Measurements from ENCODE around the gene WDR17.

The WDR17 gene

DNA sequence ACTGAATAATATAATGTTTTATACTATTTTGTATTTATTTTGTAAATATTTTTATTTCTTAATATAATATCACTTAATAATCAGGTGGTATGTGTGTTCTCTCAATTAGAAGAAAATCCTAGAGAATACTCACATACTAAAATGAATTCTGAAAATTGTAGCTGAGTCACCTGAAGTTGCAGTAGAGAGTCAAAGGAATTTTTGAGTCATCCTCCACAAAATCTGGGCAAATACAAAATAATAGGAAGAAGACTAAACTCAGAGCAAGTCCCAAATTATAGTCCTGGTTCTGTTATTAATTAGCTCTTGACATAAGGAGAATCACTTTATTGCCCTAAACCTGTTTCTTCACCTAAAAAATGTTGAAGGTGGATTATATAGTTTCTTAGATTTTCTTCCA, 72.0 kb downstream of the WDR17 start:
- Histone ChIP-seq H3K4me3 (ENCODE audit: severe bottlenecking) (no peak overlapping the region), H3K36me3 (ENCODE audit: low read depth) (no peaks in the 10 kb centered on the region), H3K27ac (ENCODE audit: poor library complexity, severe bottlenecking) (no peak overlapping the region), H3K27me3 (ENCODE audit: insufficient read depth, poor library complexity, severe bottlenecking) (no peaks in the 10 kb centered on the region), H3K9me3 (ENCODE audit: severe bottlenecking) (no peaks in the 10 kb centered on the region), H3K4me1 (ENCODE audit: insufficient read depth, poor library complexity, severe bottlenecking) (no peaks in the 10 kb centered on the region)
- TF ChIP-seq, protein P1, sequence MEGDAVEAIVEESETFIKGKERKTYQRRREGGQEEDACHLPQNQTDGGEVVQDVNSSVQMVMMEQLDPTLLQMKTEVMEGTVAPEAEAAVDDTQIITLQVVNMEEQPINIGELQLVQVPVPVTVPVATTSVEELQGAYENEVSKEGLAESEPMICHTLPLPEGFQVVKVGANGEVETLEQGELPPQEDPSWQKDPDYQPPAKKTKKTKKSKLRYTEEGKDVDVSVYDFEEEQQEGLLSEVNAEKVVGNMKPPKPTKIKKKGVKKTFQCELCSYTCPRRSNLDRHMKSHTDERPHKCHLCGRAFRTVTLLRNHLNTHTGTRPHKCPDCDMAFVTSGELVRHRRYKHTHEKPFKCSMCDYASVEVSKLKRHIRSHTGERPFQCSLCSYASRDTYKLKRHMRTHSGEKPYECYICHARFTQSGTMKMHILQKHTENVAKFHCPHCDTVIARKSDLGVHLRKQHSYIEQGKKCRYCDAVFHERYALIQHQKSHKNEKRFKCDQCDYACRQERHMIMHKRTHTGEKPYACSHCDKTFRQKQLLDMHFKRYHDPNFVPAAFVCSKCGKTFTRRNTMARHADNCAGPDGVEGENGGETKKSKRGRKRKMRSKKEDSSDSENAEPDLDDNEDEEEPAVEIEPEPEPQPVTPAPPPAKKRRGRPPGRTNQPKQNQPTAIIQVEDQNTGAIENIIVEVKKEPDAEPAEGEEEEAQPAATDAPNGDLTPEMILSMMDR (IDR thresholded peaks at IDR 0.05; ENCODE audit: poor library complexity, severe bottlenecking), result no peak
- no peak for ATAC-seq (ENCODE audit: low read depth)
- no peak for DNase-seq (ENCODE audit: low spot score)

DNA sequence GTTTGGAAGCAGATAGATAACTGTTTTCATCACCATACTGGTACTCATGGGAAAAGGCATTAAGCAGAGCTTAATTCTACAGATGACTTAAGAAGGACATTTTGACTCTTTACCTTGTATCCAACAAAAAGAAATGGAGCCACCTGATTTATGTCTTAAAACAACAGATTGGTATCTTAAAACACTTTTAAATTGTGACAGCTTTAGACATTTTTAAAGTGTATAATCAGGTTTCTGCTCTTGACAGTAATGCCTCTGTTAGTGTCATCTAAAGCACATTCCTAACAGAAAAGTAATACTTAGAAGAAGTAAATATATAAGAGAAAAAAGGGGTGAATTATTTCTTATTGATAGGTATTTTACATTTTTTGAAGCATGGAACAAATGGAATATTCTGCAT, 73.9 kb downstream of the WDR17 start:
- no peaks in the 10 kb centered on the region for H3K36me3 ChIP-seq (ENCODE audit: low read depth)
- no peaks in the 10 kb centered on the region for H3K4me1 ChIP-seq (ENCODE audit: insufficient read depth, poor library complexity, severe bottlenecking)
- ATAC-seq (ENCODE audit: low read depth) (no peak), DNase-seq (ENCODE audit: low spot score) (no peak)
- H3K9me3 ChIP-seq (ENCODE audit: severe bottlenecking), result no peaks in the 10 kb centered on the region
- H3K27me3 ChIP-seq (ENCODE audit: insufficient read depth, poor library complexity, severe bottlenecking), result no peaks in the 10 kb centered on the region
- TF ChIP-seq, protein P1 (IDR thresholded peaks at IDR 0.05; ENCODE audit: poor library complexity, severe bottlenecking), result no peak
- H3K27ac ChIP-seq (ENCODE audit: poor library complexity, severe bottlenecking), result no peak overlapping the region
- no peak overlapping the region for H3K4me3 ChIP-seq (ENCODE audit: severe bottlenecking)

DNA sequence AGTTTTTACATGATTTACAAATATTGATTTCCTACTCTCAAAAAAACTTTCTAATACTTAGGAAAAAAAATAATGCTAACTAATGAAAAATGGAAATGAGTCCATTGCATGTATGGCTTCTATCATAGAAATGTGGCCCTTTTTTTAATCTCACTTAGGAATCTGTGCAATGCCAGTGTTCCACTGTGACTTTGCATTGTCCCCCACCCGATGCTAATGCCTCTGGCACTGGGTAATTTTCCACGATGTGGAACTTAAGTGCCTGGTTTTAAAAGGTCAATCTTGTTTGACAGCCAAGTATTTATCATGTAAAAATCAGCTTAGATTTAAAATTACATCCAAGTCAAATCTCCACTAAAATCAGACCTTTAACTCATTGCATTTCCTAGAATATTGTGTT, 76.6 kb downstream of the WDR17 start:
- Histone ChIP-seq H3K36me3 (ENCODE audit: low read depth) (no peaks in the 10 kb centered on the region), H3K4me1 (ENCODE audit: insufficient read depth, poor library complexity, severe bottlenecking) (no peaks in the 10 kb centered on the region), H3K4me3 (ENCODE audit: severe bottlenecking) (no peak overlapping the region), H3K27ac (ENCODE audit: poor library complexity, severe bottlenecking) (no peak overlapping the region), H3K27me3 (ENCODE audit: insufficient read depth, poor library complexity, severe bottlenecking) (no peaks in the 10 kb centered on the region), H3K9me3 (ENCODE audit: severe bottlenecking) (no peaks in the 10 kb centered on the region)
- DNase-seq (ENCODE audit: low spot score), result no peak
- no peak for ATAC-seq (ENCODE audit: low read depth)
- TF ChIP-seq, protein P1 (IDR thresholded peaks at IDR 0.05; ENCODE audit: poor library complexity, severe bottlenecking), result no peak

DNA sequence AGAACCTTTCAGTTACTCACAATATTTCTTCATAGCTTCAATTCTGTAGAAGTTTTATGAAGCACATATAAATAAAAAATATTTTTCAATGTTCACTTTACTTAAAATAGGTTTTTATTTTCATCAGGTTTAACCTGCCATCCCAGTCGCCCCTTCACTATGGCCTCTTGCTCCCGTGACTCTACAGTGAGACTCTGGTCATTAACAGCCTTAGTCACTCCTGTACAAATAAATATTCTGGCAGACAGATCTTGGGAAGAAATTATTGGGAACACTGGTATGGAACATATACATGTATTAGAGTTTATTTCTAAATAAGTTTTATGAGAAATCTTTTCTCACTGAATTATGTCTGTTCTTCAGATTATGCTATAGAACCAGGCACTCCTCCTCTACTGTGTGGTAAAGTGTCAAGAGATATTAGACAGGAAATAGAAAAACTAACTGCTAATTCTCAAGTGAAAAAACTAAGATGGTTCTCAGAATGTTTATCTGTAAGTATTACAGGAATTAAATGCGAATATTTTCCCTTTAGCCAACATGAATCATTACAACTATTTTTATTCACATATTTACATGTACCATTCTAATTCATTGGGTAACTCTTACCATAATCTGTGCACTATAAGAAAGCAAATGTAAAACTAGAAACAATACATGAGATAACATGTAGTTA, 84.2 kb downstream of the WDR17 start:
- Histone ChIP-seq H3K4me3 (ENCODE audit: severe bottlenecking) (no peak overlapping the region), H3K27ac (ENCODE audit: poor library complexity, severe bottlenecking) (no peak overlapping the region), H3K36me3 (ENCODE audit: low read depth) (no peaks in the 10 kb centered on the region), H3K9me3 (ENCODE audit: severe bottlenecking) (no peaks in the 10 kb centered on the region), H3K4me1 (ENCODE audit: insufficient read depth, poor library complexity, severe bottlenecking) (no peaks in the 10 kb centered on the region), H3K27me3 (ENCODE audit: insufficient read depth, poor library complexity, severe bottlenecking) (no peaks in the 10 kb centered on the region)
- TF ChIP-seq, protein P1 (IDR thresholded peaks at IDR 0.05; ENCODE audit: poor library complexity, severe bottlenecking), result no peak
- DNase-seq (ENCODE audit: low spot score) (no peak), ATAC-seq (ENCODE audit: low read depth) (no peak)

DNA sequence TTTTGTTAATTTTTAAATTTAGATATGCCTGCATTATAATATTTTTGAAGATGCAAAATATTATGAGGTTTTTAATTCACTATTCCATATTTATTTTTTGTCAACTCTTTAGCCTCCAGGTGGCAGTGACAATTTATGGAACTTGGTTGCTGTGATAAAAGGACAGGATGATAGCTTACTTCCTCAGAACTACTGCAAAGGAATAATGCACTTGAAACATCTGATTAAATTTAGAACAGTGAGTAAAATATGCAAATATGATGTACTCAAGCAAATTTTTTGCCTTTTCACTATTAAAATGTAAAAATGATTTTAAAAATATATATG, 84.7 kb downstream of the WDR17 start:
- no peak for DNase-seq (ENCODE audit: low spot score)
- no peaks in the 10 kb centered on the region for H3K9me3 ChIP-seq (ENCODE audit: severe bottlenecking)
- no peak overlapping the region for H3K27ac ChIP-seq (ENCODE audit: poor library complexity, severe bottlenecking)
- TF ChIP-seq, protein P1 (IDR thresholded peaks at IDR 0.05; ENCODE audit: poor library complexity, severe bottlenecking), result peak; percentile 80
- no peaks in the 10 kb centered on the region for H3K27me3 ChIP-seq (ENCODE audit: insufficient read depth, poor library complexity, severe bottlenecking)
- no peaks in the 10 kb centered on the region for H3K36me3 ChIP-seq (ENCODE audit: low read depth)
- 0 out of 3 replicates have a peak, but pooled peaks have one; percentile 31 for ATAC-seq (ENCODE audit: low read depth)
- no peak overlapping the region for H3K4me3 ChIP-seq (ENCODE audit: severe bottlenecking)
- no peaks in the 10 kb centered on the region for H3K4me1 ChIP-seq (ENCODE audit: insufficient read depth, poor library complexity, severe bottlenecking)
